Vagina (tissue), 2 donors: ENCODE data around the gene FANCE.

Experiments used
- POLR2A ChIP-seq, 2 donors: fragments of 450-650 bp; IDR thresholded peaks; one replicate each; pipeline ENCODE4 v1.6.1; 2017; ENCODE audit warnings: antibody characterized with exemption in 2 of 2, mild to moderate bottlenecking in 2 of 2, moderate library complexity in 2 of 2
- TF ChIP-seq, protein P1 (sequence below), 3 experiments: fragments of 450-650 bp in 2 of 3; fragments of 200-600 bp in 1 of 3; sonication (generic) in 1 of 3; IDR thresholded peaks; one replicate each; pipeline ENCODE4 v1.5.1; 2017 to 2019; ENCODE audit warnings: antibody characterized with exemption in 3 of 3, mild to moderate bottlenecking in 2 of 3, moderate library complexity in 2 of 3

GRCh38 chr6:35439308-35439707 lies 12.8 kb upstream of the FANCE start:
- TF ChIP-seq, protein P1, sequence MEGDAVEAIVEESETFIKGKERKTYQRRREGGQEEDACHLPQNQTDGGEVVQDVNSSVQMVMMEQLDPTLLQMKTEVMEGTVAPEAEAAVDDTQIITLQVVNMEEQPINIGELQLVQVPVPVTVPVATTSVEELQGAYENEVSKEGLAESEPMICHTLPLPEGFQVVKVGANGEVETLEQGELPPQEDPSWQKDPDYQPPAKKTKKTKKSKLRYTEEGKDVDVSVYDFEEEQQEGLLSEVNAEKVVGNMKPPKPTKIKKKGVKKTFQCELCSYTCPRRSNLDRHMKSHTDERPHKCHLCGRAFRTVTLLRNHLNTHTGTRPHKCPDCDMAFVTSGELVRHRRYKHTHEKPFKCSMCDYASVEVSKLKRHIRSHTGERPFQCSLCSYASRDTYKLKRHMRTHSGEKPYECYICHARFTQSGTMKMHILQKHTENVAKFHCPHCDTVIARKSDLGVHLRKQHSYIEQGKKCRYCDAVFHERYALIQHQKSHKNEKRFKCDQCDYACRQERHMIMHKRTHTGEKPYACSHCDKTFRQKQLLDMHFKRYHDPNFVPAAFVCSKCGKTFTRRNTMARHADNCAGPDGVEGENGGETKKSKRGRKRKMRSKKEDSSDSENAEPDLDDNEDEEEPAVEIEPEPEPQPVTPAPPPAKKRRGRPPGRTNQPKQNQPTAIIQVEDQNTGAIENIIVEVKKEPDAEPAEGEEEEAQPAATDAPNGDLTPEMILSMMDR (IDR thresholded peaks at IDR 0.05) = no peak
- TF ChIP-seq POLR2A (IDR thresholded peaks at IDR 0.05) = no peak
